ENCODE measurements around the gene SGCE.

The SGCE gene

DNA sequence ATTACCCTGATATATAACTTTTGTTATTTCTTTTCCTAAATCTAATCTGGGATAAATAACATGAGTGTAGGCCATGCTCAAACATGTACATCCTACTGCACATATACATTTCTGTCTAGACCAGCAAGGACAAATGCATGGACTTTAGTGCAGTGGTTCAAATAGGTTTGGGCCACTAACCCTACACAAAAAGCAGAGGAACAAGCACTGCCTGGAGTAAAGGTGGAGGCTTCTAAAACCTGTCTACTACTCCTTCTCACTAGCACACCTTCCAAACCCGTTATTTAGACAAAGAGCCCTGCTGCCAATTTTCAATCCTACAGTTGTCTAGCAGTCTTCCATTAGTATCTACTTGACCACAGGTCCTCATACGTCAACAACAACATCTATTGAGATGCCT is 34.8 kb downstream of the SGCE start:
- no peak overlapping the region for H3K27ac Mint-ChIP-seq
- H3K9me3 Mint-ChIP-seq = no peaks in the 10 kb centered on the region
- H3K4me1 Mint-ChIP-seq (ENCODE audit: low read depth) = peaks cover 8% of the 10 kb centered on the region
- no peak overlapping the region for H3K4me3 Mint-ChIP-seq
- no peaks in the 10 kb centered on the region for H3K36me3 Mint-ChIP-seq (ENCODE audit: low read depth)
- H3K27me3 Mint-ChIP-seq (ENCODE audit: low read depth) = peaks cover 8% of the 10 kb centered on the region

DNA sequence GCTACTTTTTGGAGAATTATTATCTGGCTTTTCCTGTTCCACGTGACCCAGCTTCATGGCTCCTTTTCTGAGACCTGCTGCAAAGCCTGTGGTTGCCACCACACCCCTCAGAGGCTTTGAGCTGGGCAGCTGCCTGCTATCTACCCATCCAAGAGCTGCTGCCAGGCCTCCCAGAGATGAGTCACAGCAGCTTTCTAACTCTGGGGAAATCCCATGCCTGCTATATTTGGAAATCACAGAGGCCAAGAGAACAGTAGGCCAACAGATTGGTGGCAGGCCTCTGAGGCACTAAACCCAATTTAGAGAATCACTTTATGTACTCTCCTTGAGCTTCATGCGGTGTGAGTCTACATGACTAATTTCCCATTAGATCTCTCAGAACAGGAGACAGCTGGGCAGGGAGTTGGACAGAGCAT is 35.2 kb downstream of the SGCE start:
- Mint-ChIP-seq H3K4me1 (ENCODE audit: low read depth) (peaks cover 8% of the 10 kb centered on the region), H3K36me3 (ENCODE audit: low read depth) (no peaks in the 10 kb centered on the region), H3K27me3 (ENCODE audit: low read depth) (peaks cover 5% of the 10 kb centered on the region), H3K4me3 (no peak overlapping the region), H3K27ac (peak overlapping the region; percentile 42), H3K9me3 (no peaks in the 10 kb centered on the region)

DNA sequence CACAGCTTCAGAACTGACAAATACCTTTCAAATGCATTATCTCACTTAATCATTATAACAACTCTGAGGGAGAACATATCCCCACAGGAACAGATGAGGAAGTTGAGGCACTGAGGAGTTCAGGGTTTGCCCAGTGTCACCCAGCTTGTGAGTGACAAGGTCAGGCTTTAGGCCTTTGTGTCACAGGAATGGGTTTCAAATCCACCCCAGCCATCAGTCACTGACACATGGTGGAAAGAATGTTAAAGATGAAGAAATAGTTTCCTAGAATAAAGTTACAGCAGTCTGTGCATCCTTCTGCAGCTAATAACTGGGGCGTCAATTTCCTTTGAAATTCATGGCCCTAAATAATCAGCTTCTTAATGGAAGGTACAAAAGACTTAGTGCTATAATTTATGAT is 37.8 kb downstream of the SGCE start:
- Mint-ChIP-seq H3K27ac (no peak overlapping the region), H3K36me3 (ENCODE audit: low read depth) (no peaks in the 10 kb centered on the region), H3K4me1 (ENCODE audit: low read depth) (peaks cover 8% of the 10 kb centered on the region), H3K27me3 (ENCODE audit: low read depth) (peaks cover 4% of the 10 kb centered on the region), H3K9me3 (no peaks in the 10 kb centered on the region), H3K4me3 (no peak overlapping the region)

DNA sequence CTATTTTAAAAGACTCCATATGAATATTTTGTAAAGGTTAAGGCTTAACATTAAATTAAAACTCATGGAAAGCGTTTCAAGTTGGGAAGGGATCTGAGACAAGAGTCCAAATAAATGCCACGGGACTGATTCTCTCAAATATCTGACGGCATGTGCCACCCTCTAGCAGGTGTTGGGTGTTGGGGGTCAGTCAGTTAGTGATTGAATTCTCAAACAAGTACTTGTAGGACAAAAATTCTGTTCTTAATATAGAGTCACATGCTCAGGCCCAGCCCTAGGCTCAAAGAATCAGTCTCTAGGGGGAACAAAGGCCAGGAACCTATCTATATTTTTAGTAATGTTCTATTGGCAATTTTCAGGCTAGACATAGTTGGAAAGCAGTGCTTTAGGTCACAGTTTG is 39.1 kb downstream of the SGCE start:
- Mint-ChIP-seq H3K4me1 (ENCODE audit: low read depth) (peaks cover 8% of the 10 kb centered on the region), H3K27ac (no peak overlapping the region), H3K4me3 (no peak overlapping the region), H3K9me3 (no peaks in the 10 kb centered on the region), H3K27me3 (ENCODE audit: low read depth) (peaks cover 9% of the 10 kb centered on the region), H3K36me3 (ENCODE audit: low read depth) (no peaks in the 10 kb centered on the region)

DNA sequence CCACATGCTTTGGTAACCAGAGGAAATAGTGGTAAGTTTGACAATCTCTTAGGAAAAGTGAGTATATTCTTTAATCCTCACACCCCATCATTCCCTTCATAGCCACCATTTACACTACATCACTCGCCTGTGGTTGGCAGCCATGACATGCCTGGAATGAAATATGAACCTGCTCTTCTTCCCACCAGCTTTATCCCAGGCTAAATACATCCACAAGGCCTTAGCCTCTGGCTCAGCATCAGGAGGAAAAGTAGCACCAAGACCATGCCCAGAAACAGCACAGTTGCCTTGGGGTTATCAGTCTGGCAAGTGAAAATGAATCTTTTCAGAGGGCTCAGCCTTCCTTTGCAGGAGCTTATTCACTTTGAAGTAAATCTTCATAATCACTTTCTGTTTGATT is 40.3 kb downstream of the SGCE start:
- peaks cover 2% of the 10 kb centered on the region for H3K4me1 Mint-ChIP-seq (ENCODE audit: low read depth)
- H3K27ac Mint-ChIP-seq = no peak overlapping the region
- peaks cover 9% of the 10 kb centered on the region for H3K27me3 Mint-ChIP-seq (ENCODE audit: low read depth)
- no peaks in the 10 kb centered on the region for H3K36me3 Mint-ChIP-seq (ENCODE audit: low read depth)
- no peaks in the 10 kb centered on the region for H3K9me3 Mint-ChIP-seq
- no peak overlapping the region for H3K4me3 Mint-ChIP-seq

DNA sequence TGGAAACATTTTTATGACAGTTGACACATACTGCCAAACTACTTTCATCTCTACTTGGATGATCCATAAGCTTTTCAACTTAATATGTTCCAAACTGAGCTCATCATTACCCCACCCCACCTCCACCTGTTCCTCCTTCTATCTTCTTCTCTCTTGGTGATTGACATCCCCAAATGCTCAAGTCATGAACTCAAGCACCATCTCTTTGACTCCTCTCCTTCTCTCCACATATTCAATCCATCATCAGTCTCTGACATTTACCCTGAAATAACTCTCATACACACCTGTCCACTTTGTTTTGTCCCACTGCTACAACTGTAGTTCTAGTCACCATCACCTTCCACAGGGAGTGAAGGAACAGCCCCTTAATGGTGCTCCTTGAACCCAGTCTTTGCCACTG is 43.3 kb downstream of the SGCE start:
- no peak overlapping the region for H3K27ac Mint-ChIP-seq
- no peaks in the 10 kb centered on the region for H3K4me1 Mint-ChIP-seq (ENCODE audit: low read depth)
- H3K9me3 Mint-ChIP-seq = no peaks in the 10 kb centered on the region
- peaks cover 5% of the 10 kb centered on the region for H3K27me3 Mint-ChIP-seq (ENCODE audit: low read depth)
- no peak overlapping the region for H3K4me3 Mint-ChIP-seq
- no peaks in the 10 kb centered on the region for H3K36me3 Mint-ChIP-seq (ENCODE audit: low read depth)

DNA sequence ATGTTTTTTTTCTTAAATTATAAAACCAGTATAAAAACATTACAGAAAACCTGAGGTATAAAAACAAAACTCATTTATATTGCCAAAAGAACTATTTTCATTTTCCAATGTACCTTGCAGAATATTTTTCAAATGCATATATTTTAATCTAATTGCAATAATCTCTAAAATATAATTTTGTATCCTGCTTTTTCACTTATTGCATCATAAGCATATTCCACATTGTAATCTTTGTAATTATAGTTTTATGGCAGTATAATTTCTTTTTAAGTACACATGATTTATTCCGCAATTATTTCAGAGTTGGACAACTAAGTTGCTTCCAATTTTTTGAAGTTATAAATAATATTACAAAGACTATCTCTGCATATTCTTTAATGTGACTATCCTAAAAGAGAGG is 43.7 kb downstream of the SGCE start:
- Mint-ChIP-seq H3K9me3 (peaks cover under 1% of the 10 kb centered on the region), H3K4me1 (ENCODE audit: low read depth) (no peaks in the 10 kb centered on the region), H3K4me3 (no peak overlapping the region), H3K27me3 (ENCODE audit: low read depth) (peaks cover 5% of the 10 kb centered on the region), H3K36me3 (ENCODE audit: low read depth) (no peaks in the 10 kb centered on the region), H3K27ac (no peak overlapping the region)

DNA sequence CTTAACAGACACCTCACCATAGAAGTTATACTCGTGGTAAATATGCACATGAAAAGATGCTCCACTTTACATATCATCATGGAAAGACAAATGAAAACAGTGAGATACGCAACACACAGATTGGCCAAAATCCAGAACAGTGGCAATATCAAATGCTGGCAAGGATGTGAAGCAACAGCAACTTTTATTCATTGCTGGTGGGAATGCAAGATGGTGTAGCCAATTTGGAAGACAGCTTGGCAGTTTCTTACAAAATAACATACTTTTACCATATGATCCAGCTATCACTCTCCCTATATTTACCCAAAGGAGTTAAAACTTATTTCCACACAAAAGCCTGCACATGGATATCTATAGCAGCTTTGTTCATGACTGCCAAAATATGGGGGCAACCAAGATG is 46.4 kb downstream of the SGCE start:
- Mint-ChIP-seq H3K4me1 (ENCODE audit: low read depth) (no peaks in the 10 kb centered on the region), H3K36me3 (ENCODE audit: low read depth) (no peaks in the 10 kb centered on the region), H3K9me3 (peaks cover 4% of the 10 kb centered on the region), H3K4me3 (no peak overlapping the region), H3K27me3 (ENCODE audit: low read depth) (peaks cover 5% of the 10 kb centered on the region), H3K27ac (no peak overlapping the region)

DNA sequence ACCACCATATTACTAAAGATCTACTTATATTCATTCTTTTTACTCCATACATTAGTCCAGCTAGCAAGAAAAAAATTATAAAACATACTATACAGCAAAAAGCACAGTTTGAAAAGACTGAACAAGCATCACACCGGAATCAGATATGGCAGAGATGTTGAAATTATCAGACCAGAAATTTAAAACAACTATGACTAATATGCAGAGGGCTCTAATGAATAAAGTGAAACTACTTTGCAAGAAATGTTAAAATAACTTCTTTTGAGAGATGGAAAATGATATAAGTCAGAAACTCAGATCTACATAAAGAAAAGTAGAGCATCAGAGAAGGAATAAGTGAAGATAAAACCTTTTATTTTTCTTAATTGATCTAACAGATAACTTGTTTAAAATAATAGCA is 50.9 kb downstream of the SGCE start:
- H3K4me1 Mint-ChIP-seq (ENCODE audit: low read depth) = no peaks in the 10 kb centered on the region
- no peak overlapping the region for H3K4me3 Mint-ChIP-seq
- no peaks in the 10 kb centered on the region for H3K36me3 Mint-ChIP-seq (ENCODE audit: low read depth)
- no peak overlapping the region for H3K27ac Mint-ChIP-seq
- no peaks in the 10 kb centered on the region for H3K27me3 Mint-ChIP-seq (ENCODE audit: low read depth)
- peaks cover 4% of the 10 kb centered on the region for H3K9me3 Mint-ChIP-seq

DNA sequence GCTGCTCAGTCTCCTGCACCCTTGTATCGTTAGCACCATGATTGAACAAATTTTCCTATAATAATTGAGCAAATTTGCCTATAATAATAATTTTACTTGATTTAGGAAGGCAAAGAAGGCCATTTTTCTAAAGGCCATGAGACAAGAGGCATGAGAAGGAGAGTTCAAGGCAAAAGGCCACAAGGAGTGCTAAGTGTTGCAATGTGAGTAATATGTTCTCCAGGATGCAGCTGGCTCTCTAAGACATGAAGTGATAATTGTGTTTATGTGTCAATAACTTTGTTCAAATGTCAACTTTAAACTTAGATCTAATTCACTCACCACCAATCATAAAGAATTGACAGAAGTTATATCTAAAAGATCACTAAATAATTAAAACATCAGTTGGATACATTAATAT is 53.8 kb downstream of the SGCE start:
- Mint-ChIP-seq H3K9me3 (peaks cover 3% of the 10 kb centered on the region), H3K4me1 (ENCODE audit: low read depth) (no peaks in the 10 kb centered on the region), H3K27me3 (ENCODE audit: low read depth) (no peaks in the 10 kb centered on the region), H3K4me3 (no peak overlapping the region), H3K36me3 (ENCODE audit: low read depth) (no peaks in the 10 kb centered on the region), H3K27ac (no peak overlapping the region)

DNA sequence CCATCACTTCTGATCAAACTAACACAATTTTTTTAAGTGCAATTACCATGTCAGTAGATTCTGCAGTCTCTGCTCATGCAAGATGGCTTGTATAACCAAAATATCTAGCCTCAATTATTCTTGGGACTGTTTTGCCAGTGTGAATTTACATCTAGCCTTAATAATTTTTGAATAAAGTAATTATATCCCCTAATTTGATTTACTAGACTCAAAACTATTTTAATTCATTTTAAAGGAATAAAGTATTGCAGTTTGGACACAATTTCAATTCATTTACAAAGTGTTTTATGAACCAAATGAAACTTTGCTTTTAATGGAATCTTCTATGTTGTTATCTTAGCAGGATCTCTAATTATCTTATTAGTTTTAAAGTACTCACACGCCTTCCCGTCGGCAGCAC is 55.7 kb downstream of the SGCE start:
- no peaks in the 10 kb centered on the region for H3K36me3 Mint-ChIP-seq (ENCODE audit: low read depth)
- H3K27ac Mint-ChIP-seq = no peak overlapping the region
- H3K4me3 Mint-ChIP-seq = no peak overlapping the region
- no peaks in the 10 kb centered on the region for H3K9me3 Mint-ChIP-seq
- H3K27me3 Mint-ChIP-seq (ENCODE audit: low read depth) = no peaks in the 10 kb centered on the region
- no peaks in the 10 kb centered on the region for H3K4me1 Mint-ChIP-seq (ENCODE audit: low read depth)

DNA sequence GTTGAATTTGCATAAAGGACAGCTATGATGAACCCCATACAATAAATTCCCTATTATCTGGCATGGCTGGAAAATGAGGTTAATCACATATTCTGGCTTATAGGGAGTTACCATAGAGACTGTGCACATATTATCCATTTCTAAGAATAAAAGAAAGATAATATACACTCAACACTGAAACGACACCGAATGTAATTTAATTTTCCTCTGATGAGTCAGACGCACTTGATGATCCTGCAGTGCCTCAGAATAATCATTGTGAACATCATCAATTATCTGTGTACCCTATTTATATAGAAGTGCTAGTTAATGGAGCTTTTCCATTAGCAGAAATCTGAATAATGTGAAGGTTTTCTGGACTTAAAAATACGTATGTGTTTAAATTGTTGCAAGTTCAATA is 60.2 kb downstream of the SGCE start:
- Mint-ChIP-seq H3K27ac (no peak overlapping the region), H3K4me1 (ENCODE audit: low read depth) (no peaks in the 10 kb centered on the region), H3K36me3 (ENCODE audit: low read depth) (no peaks in the 10 kb centered on the region), H3K9me3 (no peaks in the 10 kb centered on the region), H3K4me3 (no peak overlapping the region), H3K27me3 (ENCODE audit: low read depth) (no peaks in the 10 kb centered on the region)

DNA sequence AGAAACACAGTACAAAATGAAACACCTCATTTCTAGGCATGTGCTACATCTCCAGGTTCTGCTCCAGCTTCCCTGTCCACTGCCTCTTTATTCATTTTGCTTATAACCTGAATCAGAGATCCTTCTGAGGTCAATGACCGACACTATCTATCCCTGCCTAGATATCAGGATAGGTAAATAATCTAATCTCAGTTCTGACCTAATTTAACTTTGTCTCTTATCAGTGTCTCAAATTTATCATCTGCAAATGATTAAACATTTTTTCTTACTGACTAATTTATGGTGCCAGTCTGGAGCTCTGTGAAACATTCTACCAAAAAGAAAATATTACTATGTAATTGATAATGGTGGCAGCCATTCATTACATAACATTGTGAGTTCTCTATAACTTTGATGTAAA is 61.1 kb downstream of the SGCE start:
- H3K27me3 Mint-ChIP-seq (ENCODE audit: low read depth) = no peaks in the 10 kb centered on the region
- H3K27ac Mint-ChIP-seq = no peak overlapping the region
- no peaks in the 10 kb centered on the region for H3K4me1 Mint-ChIP-seq (ENCODE audit: low read depth)
- H3K36me3 Mint-ChIP-seq (ENCODE audit: low read depth) = no peaks in the 10 kb centered on the region
- H3K4me3 Mint-ChIP-seq = no peak overlapping the region
- no peaks in the 10 kb centered on the region for H3K9me3 Mint-ChIP-seq

DNA sequence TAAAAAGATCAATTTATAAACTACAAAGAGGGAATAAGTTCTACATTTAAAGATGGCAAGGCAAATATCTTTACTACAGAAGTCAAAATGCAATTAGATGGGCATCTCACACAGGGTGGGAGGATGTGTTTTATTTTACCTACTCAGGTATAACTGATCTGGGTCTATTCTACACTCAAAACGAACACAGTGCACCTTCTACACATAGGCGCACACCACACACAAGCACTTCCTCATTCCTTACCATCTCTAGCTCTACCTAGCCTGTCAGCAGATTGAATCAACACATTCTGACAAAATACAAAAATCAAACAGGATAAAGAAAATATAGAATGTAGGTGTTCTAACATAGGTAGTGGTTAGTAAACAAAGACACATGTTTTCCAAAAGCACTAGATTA is 64.8 kb downstream of the SGCE start:
- H3K27ac Mint-ChIP-seq = no peak overlapping the region
- no peak overlapping the region for H3K4me3 Mint-ChIP-seq
- H3K36me3 Mint-ChIP-seq (ENCODE audit: low read depth) = no peaks in the 10 kb centered on the region
- no peaks in the 10 kb centered on the region for H3K4me1 Mint-ChIP-seq (ENCODE audit: low read depth)
- H3K9me3 Mint-ChIP-seq = no peaks in the 10 kb centered on the region
- H3K27me3 Mint-ChIP-seq (ENCODE audit: low read depth) = no peaks in the 10 kb centered on the region

DNA sequence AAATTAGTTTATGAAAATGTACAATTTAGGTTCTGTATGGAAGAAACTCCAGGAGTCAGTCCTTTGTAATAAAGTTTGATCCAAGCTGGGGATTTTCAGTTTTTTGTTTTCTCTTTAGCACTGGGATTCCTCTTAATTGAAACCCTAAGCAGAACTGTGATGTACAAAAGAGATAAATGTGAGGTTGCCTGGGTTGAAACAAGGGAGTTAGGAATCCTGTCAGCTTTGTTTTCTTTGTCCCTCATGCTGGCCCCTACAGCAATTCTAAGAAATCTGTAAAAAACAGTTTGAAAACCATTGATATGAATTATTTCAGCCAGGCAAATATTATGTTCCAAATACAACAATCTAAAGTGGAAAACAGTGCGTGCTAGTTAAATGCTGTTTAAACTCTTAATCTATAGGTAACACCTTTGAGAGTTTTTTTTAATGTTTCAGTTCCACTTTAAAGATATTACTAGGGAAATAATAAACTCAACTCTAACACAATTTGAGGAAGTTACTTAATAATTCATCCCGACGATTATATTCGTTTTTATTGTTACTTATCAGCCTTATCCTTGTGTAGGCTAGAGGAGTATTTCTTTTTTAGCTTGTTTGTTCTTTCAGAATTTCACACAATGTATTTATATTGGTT is 65.3 kb downstream of the SGCE start:
- Mint-ChIP-seq H3K4me1 (ENCODE audit: low read depth) (no peaks in the 10 kb centered on the region), H3K4me3 (no peak overlapping the region), H3K27ac (no peak overlapping the region), H3K9me3 (no peaks in the 10 kb centered on the region), H3K36me3 (ENCODE audit: low read depth) (peaks cover 2% of the 10 kb centered on the region), H3K27me3 (ENCODE audit: low read depth) (no peaks in the 10 kb centered on the region)

DNA sequence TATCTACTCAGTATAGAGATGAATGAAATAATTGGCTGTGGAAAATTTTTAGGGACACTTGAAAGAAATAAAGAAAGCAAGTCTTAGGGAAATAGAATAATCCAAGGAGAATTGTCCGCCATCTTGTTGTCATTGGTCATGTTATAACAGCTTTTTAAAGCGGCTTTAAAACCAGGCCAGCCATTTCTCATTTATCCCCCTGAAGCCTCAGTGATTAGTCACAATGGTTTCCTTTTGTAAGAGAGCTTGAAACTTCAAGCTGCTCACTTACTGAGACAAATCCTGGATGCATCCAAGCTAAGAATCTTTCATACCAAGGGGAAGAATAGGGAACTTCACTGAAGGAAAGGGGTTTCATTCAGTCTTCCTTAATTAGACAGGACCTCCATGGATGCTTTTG is 67.9 kb downstream of the SGCE start:
- no peaks in the 10 kb centered on the region for H3K9me3 Mint-ChIP-seq
- no peak overlapping the region for H3K27ac Mint-ChIP-seq
- H3K36me3 Mint-ChIP-seq (ENCODE audit: low read depth) = peaks cover 2% of the 10 kb centered on the region
- H3K4me3 Mint-ChIP-seq = no peak overlapping the region
- H3K4me1 Mint-ChIP-seq (ENCODE audit: low read depth) = no peaks in the 10 kb centered on the region
- H3K27me3 Mint-ChIP-seq (ENCODE audit: low read depth) = no peaks in the 10 kb centered on the region

All from T-helper 1 cell treated with Interleukin-12 subunit alpha and Interleukin-12 subunit beta and Interleukin-4 antibody, amounts not matched to agents 30 μg/mL and 1 μg/mL, for 36 hours (primary cell).